Limb (tissue), 2 donors: ENCODE data around the gene BCLAF3.

Source experiments
- DNase-seq, 2 donors: peaks; one replicate each; pipeline ENCODE4 v3.0.0-alpha.2; 2016; ENCODE audit errors: extremely low spot score in 2 of 2

The BCLAF3 gene

GRCh38 chrX:19968276-19968675, 22.6 kb downstream of the BCLAF3 start:
- DNase-seq: no peak

- no peak for DNase-seq
These were observed 24.8 kb downstream of the BCLAF3 start for GRCh38 chrX:19966056-19966455.

GRCh38 chrX:19964017-19964710, 26.7 kb downstream of the BCLAF3 start:
- DNase-seq: no peak

- DNase-seq: no peak
These were observed 29.9 kb downstream of the BCLAF3 start for GRCh38 chrX:19960913-19961312.

GRCh38 chrX:19958552-19959486, 32.0 kb downstream of the BCLAF3 start:
- DNase-seq: no peak

- peak in 1 of 2 donors; percentile 5 for DNase-seq
These were observed 33.9 kb downstream of the BCLAF3 start for GRCh38 chrX:19956923-19957322.

- no peak for DNase-seq
These were observed 34.6 kb downstream of the BCLAF3 start for GRCh38 chrX:19956306-19956705.

GRCh38 chrX:19955306-19955705, 35.6 kb downstream of the BCLAF3 start:
- no peak for DNase-seq

GRCh38 chrX:19954335-19955096, 36.3 kb downstream of the BCLAF3 start:
- DNase-seq: no peak

- no peak for DNase-seq
These were observed 37.7 kb downstream of the BCLAF3 start for GRCh38 chrX:19953145-19953544.

GRCh38 chrX:19949340-19949739, 41.5 kb downstream of the BCLAF3 start:
- no peak for DNase-seq

GRCh38 chrX:19947612-19948011, 43.2 kb downstream of the BCLAF3 start:
- no peak for DNase-seq
